ENCODE data around the gene KDELR3.

KDELR3 gene

DNA sequence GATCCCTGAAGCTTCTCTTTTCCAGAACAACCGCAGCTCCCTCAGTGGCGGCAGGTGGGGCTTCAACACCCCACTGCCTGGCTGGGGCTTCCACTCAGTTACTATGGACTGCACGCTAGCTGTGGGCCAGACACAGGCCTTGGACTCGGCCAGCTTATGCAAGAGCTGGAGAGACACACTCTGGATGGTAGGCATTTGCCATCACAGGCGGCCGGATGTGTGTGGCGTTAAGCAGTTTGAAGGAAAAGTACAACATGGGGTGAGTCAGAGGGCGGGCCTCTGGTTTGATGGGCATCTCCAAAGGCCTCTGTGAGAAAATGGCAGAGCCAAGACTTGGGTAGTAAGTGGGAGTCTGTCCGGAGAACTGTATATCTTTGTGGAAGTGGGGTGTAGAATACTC, 30.5 kb upstream of the KDELR3 start:
- DNase-seq (ENCODE audit: low read depth, low spot score) = no peak

GRCh38 chr22:38440747-38441350, 27.0 kb upstream of the KDELR3 start:
- no peak for DNase-seq (ENCODE audit: low read depth, low spot score)

DNA sequence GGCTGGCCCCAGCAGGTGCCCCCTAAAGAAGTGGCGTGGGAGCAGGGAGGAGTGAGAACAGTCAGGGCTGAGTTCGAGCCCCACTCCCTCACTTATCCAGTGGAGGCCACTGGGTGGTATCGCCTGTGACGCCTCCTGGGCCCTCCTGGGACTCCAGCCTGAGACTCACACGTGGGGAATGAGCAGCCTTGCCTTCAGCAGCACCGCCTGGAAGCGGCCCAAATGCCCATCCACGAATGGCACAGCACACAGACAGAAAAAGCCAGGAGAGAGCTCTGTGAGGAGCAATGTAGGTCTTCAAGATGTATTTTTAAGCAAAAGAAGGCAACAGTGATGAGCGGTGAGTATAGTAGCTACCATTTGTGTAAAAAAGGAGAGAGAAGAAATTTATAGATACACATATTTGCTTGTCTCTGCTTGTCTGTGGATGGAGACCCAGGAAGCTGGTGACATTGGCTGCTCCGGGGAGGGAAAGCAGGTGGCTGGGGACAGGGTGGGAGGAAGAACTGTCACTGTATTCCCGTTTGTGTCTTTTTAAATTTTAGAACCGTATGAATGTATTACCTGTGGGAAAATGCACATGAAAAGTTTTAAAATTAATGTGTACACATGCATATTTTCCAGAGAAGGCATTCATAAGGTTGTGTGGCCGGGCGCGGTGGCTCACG, 26.1 kb upstream of the KDELR3 start:
- DNase-seq (ENCODE audit: low read depth, low spot score) = no peak

- DNase-seq (ENCODE audit: low read depth, low spot score) = no peak
Observed at GRCh38 chr22:38442967-38443627, 24.8 kb upstream of the KDELR3 start.

DNA sequence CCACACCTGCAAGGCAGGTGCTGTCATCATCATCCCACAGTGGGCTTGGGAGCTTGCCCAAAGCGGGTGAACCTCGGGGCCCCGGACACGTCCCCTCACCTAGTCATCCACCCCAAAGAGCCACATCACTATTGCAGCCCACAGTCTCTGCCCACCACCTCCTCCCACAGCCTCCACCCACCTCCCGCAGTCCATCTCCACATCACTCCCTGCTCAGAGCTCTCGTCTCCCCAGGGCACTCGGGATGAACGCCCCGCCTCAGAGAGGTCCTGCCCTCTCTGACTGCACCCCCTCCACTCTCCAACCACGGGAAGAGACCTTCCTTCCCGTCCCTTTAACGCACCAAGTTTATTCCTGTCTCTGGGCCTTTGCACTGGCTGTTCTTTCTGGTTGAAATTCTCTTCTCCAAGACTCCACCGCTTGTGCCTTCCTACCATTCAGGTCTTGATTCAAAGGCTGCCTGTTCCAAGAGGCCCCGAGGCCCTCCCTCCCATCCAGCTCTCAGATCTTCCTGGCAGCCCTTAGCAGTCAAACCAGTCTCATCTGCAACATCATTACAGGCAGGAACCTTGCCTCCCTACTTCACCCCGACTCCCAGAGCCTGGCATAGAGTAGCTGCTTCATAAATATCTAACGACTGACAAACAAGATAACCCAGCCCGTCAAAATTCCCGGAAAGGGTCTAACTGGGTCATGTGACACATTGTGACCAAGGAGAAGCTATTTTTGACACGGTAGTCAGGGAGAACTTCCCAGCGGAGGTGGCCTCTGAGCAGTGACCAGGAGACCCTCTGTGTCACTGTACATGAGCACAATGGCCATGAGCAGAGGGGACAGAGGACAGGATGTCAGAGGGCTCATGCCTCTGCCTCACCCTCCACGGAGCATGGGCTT, 24.0 kb upstream of the KDELR3 start:
- DNase-seq (ENCODE audit: low read depth, low spot score) = no peak

- DNase-seq (ENCODE audit: low read depth, low spot score) = no peak
Observed at GRCh38 chr22:38444783-38445182, 23.1 kb upstream of the KDELR3 start.

GRCh38 chr22:38446018-38446601, 21.8 kb upstream of the KDELR3 start:
- DNase-seq (ENCODE audit: low read depth, low spot score) = no peak

GRCh38 chr22:38448945-38449745, 18.8 kb upstream of the KDELR3 start:
- DNase-seq (ENCODE audit: low read depth, low spot score) = no peak

- no peak for DNase-seq (ENCODE audit: low read depth, low spot score)
Observed at GRCh38 chr22:38449776-38450175, 18.1 kb upstream of the KDELR3 start.

DNA sequence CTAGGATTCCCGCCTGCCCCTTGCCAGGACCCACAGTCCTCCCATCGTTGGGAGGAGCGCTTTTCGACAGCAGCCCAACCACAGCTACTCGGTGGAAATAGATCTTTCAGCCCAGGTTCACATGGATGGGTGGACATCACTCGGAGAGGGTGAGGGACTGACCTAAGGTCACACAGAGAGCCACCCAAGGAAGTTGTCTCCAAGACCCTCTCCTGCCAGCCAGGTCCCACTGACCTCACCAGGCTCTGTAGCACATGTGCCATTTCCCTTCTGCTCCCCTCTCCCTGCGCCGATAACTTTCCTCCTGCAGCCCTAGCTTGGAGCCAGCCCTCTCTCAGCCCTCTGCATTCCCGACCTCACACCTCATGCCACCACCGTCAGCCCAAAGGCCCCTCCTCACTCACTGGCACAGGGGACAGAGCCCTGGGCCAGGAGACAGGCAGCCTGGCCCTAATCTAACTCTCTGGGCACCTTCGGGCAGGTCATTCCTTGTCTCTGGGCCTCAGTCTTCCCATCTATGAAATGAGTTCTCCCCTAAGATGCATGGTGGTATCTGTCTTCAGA, 17.6 kb upstream of the KDELR3 start:
- no peak for DNase-seq (ENCODE audit: low read depth, low spot score)

- no peak for DNase-seq (ENCODE audit: low read depth, low spot score)
Observed at GRCh38 chr22:38451404-38451803, 16.5 kb upstream of the KDELR3 start.

GRCh38 chr22:38451864-38452263, 16.0 kb upstream of the KDELR3 start:
- DNase-seq (ENCODE audit: low read depth, low spot score) = no peak

- DNase-seq (ENCODE audit: low read depth, low spot score) = no peak
Observed at GRCh38 chr22:38452373-38453065, 15.4 kb upstream of the KDELR3 start.

DNA sequence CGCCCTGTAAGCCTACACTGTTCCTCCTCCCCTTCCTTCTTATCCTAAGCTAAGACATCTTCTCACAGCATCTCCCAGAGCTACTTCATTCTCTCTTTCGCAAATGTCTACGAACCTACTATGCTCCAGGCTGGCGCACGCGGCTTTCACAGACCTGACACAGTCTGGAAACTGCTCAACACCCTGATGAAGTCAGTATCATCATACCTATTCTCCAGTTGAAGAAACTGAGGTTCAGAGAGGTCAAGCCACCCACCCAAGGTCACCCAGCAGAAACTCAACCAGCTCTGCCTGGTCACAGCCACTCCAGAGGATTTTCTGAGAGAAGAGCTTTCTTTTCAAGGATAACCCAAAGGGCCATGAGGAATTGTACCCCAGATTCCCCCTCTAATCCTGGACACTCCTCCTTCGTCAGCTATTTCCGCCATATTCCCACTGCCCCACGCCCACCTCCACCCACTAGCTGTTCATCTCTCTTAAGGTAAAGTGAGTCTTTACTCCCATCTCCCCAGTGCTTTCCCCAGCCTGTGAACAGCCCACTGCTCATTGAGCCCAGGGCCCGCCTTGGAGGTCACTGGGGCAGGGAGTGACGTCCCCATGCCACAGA, 14.7 kb upstream of the KDELR3 start:
- DNase-seq (ENCODE audit: low read depth, low spot score) = no peak

DNA sequence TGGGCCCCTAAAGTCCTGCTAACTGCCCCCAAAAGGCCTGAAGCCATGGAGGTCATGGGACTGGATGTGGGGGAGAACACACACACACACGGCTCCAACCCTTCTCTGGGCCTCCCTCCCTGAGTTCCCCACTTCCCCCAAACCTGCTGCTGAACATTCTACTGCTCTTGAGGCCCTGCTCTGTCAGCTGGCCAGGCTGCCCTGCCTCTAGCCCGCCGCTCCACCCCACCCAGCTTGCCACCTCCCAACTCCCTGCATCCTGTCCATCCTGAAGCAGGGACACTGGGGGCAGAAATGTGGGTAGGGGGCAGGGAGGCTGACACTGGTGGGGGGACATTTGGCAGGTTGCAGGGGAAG, 13.9 kb upstream of the KDELR3 start:
- DNase-seq (ENCODE audit: low read depth, low spot score) = no peak

- no peak for DNase-seq (ENCODE audit: low read depth, low spot score)
Observed at GRCh38 chr22:38454353-38455075, 13.4 kb upstream of the KDELR3 start.

GRCh38 chr22:38455076-38455529, 12.8 kb upstream of the KDELR3 start, which contains the start of gene KCNJ4:
Gene KCNJ4, minus strand, starts transcription at chr22:38455199. Its CDS starts 27,067 bp downstream, at chr22:38428132.
- no peak for DNase-seq (ENCODE audit: low read depth, low spot score)

- DNase-seq (ENCODE audit: low read depth, low spot score) = no peak
Observed at GRCh38 chr22:38455530-38456271, 12.2 kb upstream of the KDELR3 start.

Data from smooth muscle cell of the brain vasculature (primary cell).